H1 (cell line): Measurements from ENCODE around the gene B4GALNT1.
"Not testable (repeated sequence)": the region's sequence is repeated elsewhere in the genome, so short reads cannot be mapped to it uniquely, and the experiment has no call there.

Experiments
- CREB1 ChIP-seq: IDR thresholded peaks from 2 replicates; pipeline ENCODE4 v1.6.1; 2012; ENCODE audit warnings: inconsistent platforms
- CTCF ChIP-seq, 3 experiments: IDR thresholded peaks; 1 replicate in 2 of 3; 2 replicates in 1 of 3; pipeline versions ENCODE4 v1.5.1 to v1.6.1; 2011; ENCODE audit warnings: low read length in 3 of 3, mild to moderate bottlenecking in 3 of 3, inconsistent platforms in 2 of 3, low read depth in 1 of 3, moderate library complexity in 1 of 3; ENCODE audit not compliant: insufficient read depth in 1 of 3; ENCODE audit errors: control extremely low read depth in 1 of 3
- JUND ChIP-seq: IDR thresholded peaks from 2 replicates; pipeline ENCODE4 v1.6.1; 2011; ENCODE audit warnings: mild to moderate bottlenecking, improper control_type of control experiment, low read length
- MAFK ChIP-seq: IDR thresholded peaks from 2 replicates; pipeline ENCODE4 v1.6.1; 2012; ENCODE audit warnings: low read depth, mild to moderate bottlenecking, improper control_type of control experiment, low read length
- MAX ChIP-seq: IDR thresholded peaks from 2 replicates; pipeline ENCODE4 v1.6.1; 2012; ENCODE audit warnings: inconsistent platforms
- POLR2A ChIP-seq, 2 experiments: IDR thresholded peaks; 1 replicate in 1 of 2; 2 replicates in 1 of 2; pipeline ENCODE4 v1.6.1; 2011; ENCODE audit warnings: low read depth in 2 of 2, low read length in 2 of 2, mild to moderate bottlenecking in 2 of 2; ENCODE audit errors: control extremely low read depth in 1 of 2
- POLR2AphosphoS5 ChIP-seq: IDR thresholded peaks from 2 replicates; pipeline ENCODE4 v1.6.1; 2011; ENCODE audit warnings: low read depth, low read length
- RNF2 ChIP-seq: fragments of 200-900, 300-1000 bp; sonication (generic); IDR thresholded peaks from 2 replicates; pipeline ENCODE4 v1.7.1; 2016; ENCODE audit warnings: borderline replicate concordance, low read depth, mild to moderate bottlenecking, antibody characterized with exemption, low read length; ENCODE audit not compliant: poor library complexity, severe bottlenecking; ENCODE audit errors: missing control alignments
- SIN3A ChIP-seq, 2 experiments: IDR thresholded peaks in 1 of 2; conservative IDR thresholded peaks in 1 of 2; 2 replicates each; pipeline ENCODE4 v1.6.1; 2011 to 2012; ENCODE audit warnings: low read length in 2 of 2, improper control_type of control experiment in 1 of 2, low read depth in 1 of 2, mild to moderate bottlenecking in 1 of 2
- SUZ12 ChIP-seq: fragments of 200-600 bp; sonication (generic); IDR thresholded peaks from 2 replicates; pipeline ENCODE4 v1.6.1; 2012; ENCODE audit warnings: mild to moderate bottlenecking, inconsistent platforms, low read length, moderate library complexity, mixed read lengths
- TAF1 ChIP-seq: IDR thresholded peaks from 2 replicates; pipeline ENCODE4 v1.6.1; 2011; ENCODE audit warnings: mild to moderate bottlenecking, low read depth, low read length
- YY1 ChIP-seq: IDR thresholded peaks from 2 replicates; pipeline ENCODE4 v1.6.1; 2011; ENCODE audit warnings: low read depth, mild to moderate bottlenecking, low read length
- ZNF274 ChIP-seq: IDR thresholded peaks from 2 replicates; pipeline ENCODE4 v1.7.0; 2012; ENCODE audit warnings: low read length, borderline replicate concordance; ENCODE audit errors: extremely low read depth

GRCh38 chr12:57636731-57637130 is 3.7 kb upstream of the B4GALNT1 start:
- not testable (repeated sequence) for TF ChIP-seq YY1; SIN3A (conservative IDR thresholded peaks at IDR 0.05 in 1 of 2, IDR thresholded peaks at IDR 0.05 in 1 of 2; ENCODE audit: low read depth in 1 of 2, low read length in 2 of 2); TAF1; MAFK; CTCF (IDR thresholded peaks at IDR 0.05; ENCODE audit: control extremely low read depth in 1 of 3, insufficient read depth in 1 of 3, low read depth in 1 of 3, low read length in 3 of 3); ZNF274; RNF2; JUND; SUZ12; POLR2A (IDR thresholded peaks at IDR 0.05; ENCODE audit: control extremely low read depth in 1 of 2, low read depth in 2 of 2, low read length in 2 of 2); POLR2AphosphoS5; MAX; CREB1
